MG63 (cell line): ENCODE measurements around the gene NAT8L. TPM values are rescaled to one million over a fixed set of nuclear protein-coding genes. Genes with fewer than 3 reads are reported as not detected.

Experiments used
- DNase-seq: peaks from one replicate; pipeline ENCODE4 v3.0.0-alpha.2; 2020
- H3K27me3 ChIP-seq: fragments of 250-450 bp; sonication (Bioruptor Pico); 2 replicates; pipeline ENCODE4 v1.5.1; 2020; ENCODE audit warnings: mild to moderate bottlenecking, moderate library complexity
- H3K36me3 ChIP-seq: fragments of 250-450 bp; sonication (Bioruptor Pico); 2 replicates; pipeline ENCODE4 v1.5.1; 2020; ENCODE audit warnings: mild to moderate bottlenecking, moderate library complexity
- H3K4me3 ChIP-seq: fragments of 250-450 bp; sonication (Bioruptor Pico); 2 replicates; pipeline ENCODE4 v1.5.1; 2020; ENCODE audit warnings: mild to moderate bottlenecking, moderate library complexity
- H3K9me3 ChIP-seq: fragments of 250-450 bp; sonication (Bioruptor Pico); 2 replicates; pipeline ENCODE4 v1.5.1; 2020; ENCODE audit warnings: mild to moderate bottlenecking, moderate library complexity
- total RNA-seq: library from RNA; depleted of rRNA; stranded (reverse); fragments of >200 nt; shearing (Covaris generic); gene quantifications from 2 replicates; pipeline ENCODE4 v1.2.3, GENCODE V29; 2014; ENCODE audit warnings: low replicate concordance

Gene NAT8L
- total RNA-seq, 1 experiment from 2014 or later, result 4.3 TPM

- Histone ChIP-seq H3K27me3 (no peaks in the 10 kb centered on the region), H3K36me3 (no peaks in the 10 kb centered on the region), H3K9me3 (no peaks in the 10 kb centered on the region), H3K4me3 (no peak overlapping the region)
- no peak for DNase-seq
Measured at GRCh38 chr4:2069161-2069971, 10.2 kb downstream of the NAT8L start.

DNA sequence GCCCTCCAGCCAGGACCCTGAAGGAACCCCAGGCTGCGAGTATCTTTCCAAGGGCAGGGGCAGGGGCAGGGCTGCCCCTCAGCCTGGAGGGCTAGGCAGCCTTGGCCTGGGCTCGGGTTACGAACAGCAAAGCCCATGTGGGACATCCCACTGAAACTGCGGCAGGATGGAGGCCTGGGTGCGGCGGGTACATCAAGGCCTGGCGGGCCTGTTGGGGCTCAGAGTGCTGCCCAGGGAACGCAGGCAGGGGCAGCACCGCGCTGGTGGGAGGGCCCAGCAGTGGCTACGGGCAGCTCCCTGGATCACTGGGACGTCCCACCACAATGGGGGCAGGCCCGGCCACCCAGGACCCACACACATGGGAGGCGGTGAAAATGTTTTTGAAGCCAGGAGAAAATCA lies 10.9 kb downstream of the NAT8L start:
- DNase-seq, result no peak
- H3K27me3 ChIP-seq, result no peaks in the 10 kb centered on the region

GRCh38 chr4:2070421-2071251 lies 11.5 kb downstream of the NAT8L start:
- H3K36me3 ChIP-seq, result no peaks in the 10 kb centered on the region
- H3K9me3 ChIP-seq, result no peaks in the 10 kb centered on the region
- DNase-seq, result no peak
- no peaks in the 10 kb centered on the region for H3K27me3 ChIP-seq
- no peak overlapping the region for H3K4me3 ChIP-seq

More for the DNA sequence above, 10.9 kb downstream of the NAT8L start:
- H3K4me3 ChIP-seq, result no peak overlapping the region
- H3K9me3 ChIP-seq, result no peaks in the 10 kb centered on the region
- H3K36me3 ChIP-seq, result no peaks in the 10 kb centered on the region

GRCh38 chr4:2071252-2071911 lies 12.3 kb downstream of the NAT8L start:
- Histone ChIP-seq H3K9me3 (no peaks in the 10 kb centered on the region), H3K36me3 (no peaks in the 10 kb centered on the region), H3K4me3 (no peak overlapping the region), H3K27me3 (no peaks in the 10 kb centered on the region)
- DNase-seq, result no peak

- no peak for DNase-seq
- Histone ChIP-seq H3K27me3 (no peaks in the 10 kb centered on the region), H3K36me3 (no peaks in the 10 kb centered on the region)
Measured at GRCh38 chr4:2071912-2072867, 13.1 kb downstream of the NAT8L start.

DNA sequence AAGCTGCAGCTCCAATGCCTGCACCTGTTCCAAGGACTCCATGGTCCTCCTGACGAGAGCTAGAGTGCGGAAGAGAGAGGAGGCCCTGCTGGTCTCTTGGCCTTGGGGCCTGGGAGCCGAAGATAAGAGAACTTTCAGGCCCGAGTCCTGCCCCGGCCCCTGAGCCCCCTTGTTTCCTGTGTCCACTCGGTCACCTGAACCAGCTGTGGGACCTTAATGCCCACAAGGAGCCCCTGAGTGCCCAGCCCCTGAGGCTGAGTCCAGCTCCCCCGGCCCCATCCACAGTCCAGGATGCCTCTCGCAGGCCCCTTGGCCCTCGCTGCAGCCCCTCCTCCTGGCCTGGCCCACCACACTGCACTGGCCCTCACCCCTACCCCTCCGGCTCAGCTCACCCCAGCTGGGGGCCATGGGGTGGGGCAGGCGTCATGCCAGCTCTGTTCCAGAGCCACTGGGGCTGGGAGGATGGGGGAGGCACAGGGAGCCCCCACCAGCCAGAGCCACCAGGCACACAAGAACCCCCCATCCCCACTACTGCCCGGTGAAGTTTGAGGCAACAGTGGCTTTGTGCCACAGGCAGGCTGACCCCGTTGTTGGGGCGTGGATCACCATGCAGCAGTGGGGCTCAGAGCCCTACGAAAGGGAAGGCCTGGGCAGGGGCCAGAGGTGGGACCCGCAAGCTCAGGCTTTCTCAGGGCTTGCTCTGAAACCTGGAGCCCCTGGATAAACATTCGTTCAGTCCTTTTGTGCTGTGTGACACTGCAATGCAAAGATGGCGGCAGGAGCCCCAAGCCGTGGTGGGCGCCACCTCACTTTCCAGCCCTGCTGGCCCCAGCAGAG lies 14.1 kb downstream of the NAT8L start:
- DNase-seq, result no peak
- H3K36me3 ChIP-seq, result no peaks in the 10 kb centered on the region
- no peak overlapping the region for H3K4me3 ChIP-seq
- H3K27me3 ChIP-seq, result no peaks in the 10 kb centered on the region
- H3K9me3 ChIP-seq, result no peaks in the 10 kb centered on the region

More at GRCh38 chr4:2071912-2072867, 13.1 kb downstream of the NAT8L start:
- no peak overlapping the region for H3K4me3 ChIP-seq
- H3K9me3 ChIP-seq, result no peaks in the 10 kb centered on the region

GRCh38 chr4:2073808-2074481 lies 14.8 kb downstream of the NAT8L start:
- no peak overlapping the region for H3K4me3 ChIP-seq
- no peak for DNase-seq
- no peaks in the 10 kb centered on the region for H3K27me3 ChIP-seq
- H3K9me3 ChIP-seq, result no peaks in the 10 kb centered on the region
- no peaks in the 10 kb centered on the region for H3K36me3 ChIP-seq

DNA sequence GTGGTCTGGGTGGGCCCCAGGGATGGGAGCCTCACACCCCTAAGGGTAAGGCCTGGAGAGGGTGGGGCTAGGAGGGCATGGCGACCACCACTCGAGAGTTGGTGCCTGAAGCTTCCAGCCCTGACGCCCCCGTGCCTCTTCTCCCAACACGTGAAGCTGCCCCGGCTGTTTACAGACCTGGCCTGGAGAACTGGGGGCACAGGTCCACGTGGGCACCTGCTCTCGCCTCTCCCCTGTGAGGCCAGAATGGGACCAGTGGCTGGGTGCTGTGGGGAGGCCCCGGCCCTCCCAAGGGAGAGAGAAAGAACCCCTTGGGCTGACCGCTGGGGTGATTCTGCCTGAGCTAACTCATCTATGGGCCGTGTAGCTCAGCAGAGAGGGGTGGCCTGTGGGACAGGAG lies 15.5 kb downstream of the NAT8L start:
- Histone ChIP-seq H3K9me3 (no peaks in the 10 kb centered on the region), H3K36me3 (no peaks in the 10 kb centered on the region), H3K4me3 (no peak overlapping the region), H3K27me3 (no peaks in the 10 kb centered on the region)
- DNase-seq, result no peak

GRCh38 chr4:2075171-2075986 lies 16.3 kb downstream of the NAT8L start:
- Histone ChIP-seq H3K4me3 (no peak overlapping the region), H3K9me3 (no peaks in the 10 kb centered on the region), H3K36me3 (no peaks in the 10 kb centered on the region), H3K27me3 (no peaks in the 10 kb centered on the region)
- DNase-seq, result no peak

- H3K36me3 ChIP-seq, result no peaks in the 10 kb centered on the region
- H3K4me3 ChIP-seq, result no peak overlapping the region
- H3K9me3 ChIP-seq, result no peaks in the 10 kb centered on the region
- no peaks in the 10 kb centered on the region for H3K27me3 ChIP-seq
- no peak for DNase-seq
Measured at GRCh38 chr4:2075987-2076907, 17.1 kb downstream of the NAT8L start.

DNA sequence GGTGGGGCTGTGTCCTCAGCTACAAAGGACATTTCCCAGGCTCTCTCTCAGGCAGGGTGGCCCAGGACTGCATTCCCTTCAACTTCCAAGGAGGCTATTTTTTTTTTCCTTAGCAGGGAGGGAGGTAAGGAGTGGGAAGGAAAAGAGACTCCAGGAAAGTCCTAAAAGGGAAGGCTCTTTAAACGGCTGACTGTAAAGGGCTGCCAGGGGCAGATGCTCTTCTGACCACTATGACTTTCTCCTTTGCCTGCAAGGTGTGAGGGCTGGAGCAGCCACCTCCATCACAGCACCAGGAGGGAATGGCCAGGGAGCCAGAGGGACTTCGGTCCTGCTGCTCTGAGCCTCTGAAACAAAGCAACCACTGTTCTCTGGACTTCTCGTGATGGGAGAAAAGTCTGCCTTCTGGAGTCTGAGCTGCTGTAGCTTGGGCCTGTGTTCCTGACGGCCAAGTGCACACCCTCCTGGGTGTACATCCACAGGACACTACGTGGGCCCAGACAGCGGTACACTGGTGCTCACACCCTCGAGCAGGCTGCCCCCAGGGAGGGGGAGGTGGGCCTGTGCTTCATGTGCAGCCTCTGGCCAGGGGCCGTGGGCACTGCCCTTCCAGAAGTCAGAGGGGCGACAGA lies 17.9 kb downstream of the NAT8L start:
- Histone ChIP-seq H3K4me3 (no peak overlapping the region), H3K27me3 (no peaks in the 10 kb centered on the region), H3K9me3 (no peaks in the 10 kb centered on the region), H3K36me3 (no peaks in the 10 kb centered on the region)
- no peak for DNase-seq

- no peaks in the 10 kb centered on the region for H3K36me3 ChIP-seq
- DNase-seq, result no peak
- H3K27me3 ChIP-seq, result no peaks in the 10 kb centered on the region
- H3K9me3 ChIP-seq, result no peaks in the 10 kb centered on the region
- H3K4me3 ChIP-seq, result no peak overlapping the region
Measured at GRCh38 chr4:2077537-2078460, 18.7 kb downstream of the NAT8L start.
